Measurements from ENCODE around the gene RGMA.

GRCh38 chr15:93050648-93051047 lies 38.4 kb downstream of the RGMA start:
- TF ChIP-seq, protein P1, sequence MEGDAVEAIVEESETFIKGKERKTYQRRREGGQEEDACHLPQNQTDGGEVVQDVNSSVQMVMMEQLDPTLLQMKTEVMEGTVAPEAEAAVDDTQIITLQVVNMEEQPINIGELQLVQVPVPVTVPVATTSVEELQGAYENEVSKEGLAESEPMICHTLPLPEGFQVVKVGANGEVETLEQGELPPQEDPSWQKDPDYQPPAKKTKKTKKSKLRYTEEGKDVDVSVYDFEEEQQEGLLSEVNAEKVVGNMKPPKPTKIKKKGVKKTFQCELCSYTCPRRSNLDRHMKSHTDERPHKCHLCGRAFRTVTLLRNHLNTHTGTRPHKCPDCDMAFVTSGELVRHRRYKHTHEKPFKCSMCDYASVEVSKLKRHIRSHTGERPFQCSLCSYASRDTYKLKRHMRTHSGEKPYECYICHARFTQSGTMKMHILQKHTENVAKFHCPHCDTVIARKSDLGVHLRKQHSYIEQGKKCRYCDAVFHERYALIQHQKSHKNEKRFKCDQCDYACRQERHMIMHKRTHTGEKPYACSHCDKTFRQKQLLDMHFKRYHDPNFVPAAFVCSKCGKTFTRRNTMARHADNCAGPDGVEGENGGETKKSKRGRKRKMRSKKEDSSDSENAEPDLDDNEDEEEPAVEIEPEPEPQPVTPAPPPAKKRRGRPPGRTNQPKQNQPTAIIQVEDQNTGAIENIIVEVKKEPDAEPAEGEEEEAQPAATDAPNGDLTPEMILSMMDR (IDR thresholded peaks at IDR 0.05): no peak
- no peak for TF ChIP-seq ZFX (IDR thresholded peaks at IDR 0.05; ENCODE audit: borderline replicate concordance)
